IgD-negative memory B cell (primary cell): Measurements from ENCODE around the gene SPPL2C. TPM values are rescaled to one million over a fixed set of nuclear protein-coding genes. Genes with fewer than 3 reads are reported as not detected.

Experiments
- H3K27ac Mint-ChIP-seq, 3 donors: one replicate each; pipeline ENCODE4 v1.8.0; 2020 to 2022; ENCODE audit warnings: mild to moderate bottlenecking in 3 of 3, mixed read lengths in 3 of 3, moderate library complexity in 1 of 3
- H3K27me3 Mint-ChIP-seq: one replicate; pipeline ENCODE4 v1.8.0; 2021; ENCODE audit warnings: mixed read lengths
- H3K36me3 Mint-ChIP-seq: one replicate; pipeline ENCODE4 v1.8.0; 2020; ENCODE audit warnings: mild to moderate bottlenecking, mixed read lengths
- H3K4me1 Mint-ChIP-seq, 3 donors: one replicate each; pipeline ENCODE4 v1.8.0; 2020 to 2022; ENCODE audit warnings: mixed read lengths in 3 of 3, mild to moderate bottlenecking in 1 of 3
- H3K4me3 Mint-ChIP-seq, 4 donors: one replicate each; pipeline ENCODE4 v1.8.0; 2020 to 2022; ENCODE audit warnings: mild to moderate bottlenecking in 4 of 4, mixed read lengths in 4 of 4, moderate library complexity in 3 of 4
- H3K9me3 Mint-ChIP-seq, 3 donors: one replicate each; pipeline ENCODE4 v1.8.0; 2020 to 2021; ENCODE audit warnings: mixed read lengths in 3 of 3, mild to moderate bottlenecking in 1 of 3
- polyA plus RNA-seq: library from polyadenylated mRNA; unstranded; fragments of 300-500 nt; fragmentation: Illumina TruSeq; gene quantifications from one replicate; pipeline ENCODE4 v1.2.3, GENCODE V29; 2021

The SPPL2C gene
- polyA plus RNA-seq, 1 donor from 2014 or later = not detected

DNA sequence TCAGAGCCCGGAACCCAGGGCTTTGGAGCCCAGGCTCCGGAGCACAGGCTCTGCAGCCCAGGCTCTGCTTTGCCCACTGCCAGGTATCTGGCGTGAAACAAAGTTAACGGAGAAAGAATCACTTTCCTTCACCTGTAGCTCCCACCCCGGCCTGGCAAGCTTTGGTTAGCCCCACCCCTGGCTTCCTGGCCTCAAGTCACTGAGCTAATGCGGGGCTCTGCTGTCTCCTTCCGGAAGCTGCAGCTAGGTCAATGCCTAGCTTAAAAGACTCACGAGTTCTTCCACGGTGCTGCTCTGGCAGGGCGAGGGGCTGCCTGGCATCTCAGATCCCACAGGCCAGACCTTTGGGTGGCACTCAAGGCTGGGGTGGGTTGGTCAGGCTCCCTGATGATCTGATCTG is 21.1 kb upstream of the SPPL2C start:
- Mint-ChIP-seq H3K4me3 (no peak overlapping the region), H3K4me1 (no peaks in the 10 kb centered on the region), H3K9me3 (no peaks in the 10 kb centered on the region), H3K27me3 (peaks cover 3% of the 10 kb centered on the region), H3K27ac (no peak overlapping the region), H3K36me3 (no peaks in the 10 kb centered on the region)

- Mint-ChIP-seq H3K27me3 (peaks cover 3% of the 10 kb centered on the region), H3K4me1 (no peaks in the 10 kb centered on the region), H3K36me3 (no peaks in the 10 kb centered on the region)
These were observed 20.2 kb upstream of the SPPL2C start for GRCh38 chr17:45824475-45824874.

DNA sequence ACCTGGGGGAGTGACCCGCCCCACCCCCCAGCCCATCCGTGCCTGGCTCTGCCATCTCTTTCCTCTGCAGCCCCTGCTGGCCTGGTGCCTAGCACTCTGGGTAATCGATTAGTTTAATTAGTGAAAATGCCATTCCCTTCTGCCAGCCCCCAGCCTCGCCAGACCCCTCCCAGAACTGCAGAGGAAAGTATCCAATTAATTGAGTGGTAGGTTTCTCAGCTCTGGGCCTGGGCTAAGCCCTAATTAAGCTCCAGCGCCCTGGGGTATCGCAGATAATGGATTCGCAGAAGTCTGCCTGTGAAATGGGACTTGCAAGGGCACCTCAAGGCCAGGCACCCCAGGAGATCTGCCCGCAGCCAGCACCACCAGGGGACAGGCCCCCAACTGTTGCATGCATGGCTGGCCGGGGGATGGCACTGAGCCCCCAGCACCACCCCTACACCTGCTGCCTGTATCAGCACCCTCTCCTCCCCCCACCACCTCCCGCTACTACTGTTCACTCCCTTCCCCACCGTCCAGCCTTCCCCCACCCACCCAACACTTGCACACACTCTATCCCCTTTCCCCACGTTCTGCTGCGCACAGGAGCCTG is 19.7 kb upstream of the SPPL2C start:
- no peak overlapping the region for H3K4me3 Mint-ChIP-seq

More at GRCh38 chr17:45824475-45824874, 20.2 kb upstream of the SPPL2C start:
- Mint-ChIP-seq H3K9me3 (no peaks in the 10 kb centered on the region), H3K27ac (no peak overlapping the region), H3K4me3 (no peak overlapping the region)

DNA sequence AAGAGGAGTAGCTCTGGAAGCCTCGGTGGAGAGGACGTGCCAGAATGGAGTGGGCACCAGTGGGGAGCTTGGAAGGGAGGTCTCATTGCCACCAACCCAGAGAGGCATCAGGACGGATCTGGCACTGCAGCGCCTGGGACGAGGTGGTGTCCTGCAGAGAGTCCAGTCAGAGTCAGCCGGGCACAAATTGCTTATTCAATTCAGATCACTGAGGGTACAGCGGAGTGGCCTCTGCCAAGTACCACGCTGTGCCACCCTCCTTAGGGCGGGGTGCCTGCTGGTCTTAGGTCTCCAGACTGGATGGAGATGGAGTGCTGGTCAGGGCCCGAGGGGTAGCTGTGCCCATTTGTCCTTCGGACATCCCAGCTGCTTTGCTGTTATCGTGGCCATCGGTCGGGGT is 18.9 kb upstream of the SPPL2C start:
- H3K4me3 Mint-ChIP-seq = no peak overlapping the region

More for the DNA sequence above, 19.7 kb upstream of the SPPL2C start:
- Mint-ChIP-seq H3K9me3 (no peaks in the 10 kb centered on the region), H3K27me3 (peaks cover 3% of the 10 kb centered on the region), H3K27ac (no peak overlapping the region), H3K4me1 (no peaks in the 10 kb centered on the region), H3K36me3 (no peaks in the 10 kb centered on the region)

GRCh38 chr17:45826919-45827588 is 17.6 kb upstream of the SPPL2C start:
- Mint-ChIP-seq H3K27ac (no peak overlapping the region), H3K4me3 (no peak overlapping the region), H3K9me3 (no peaks in the 10 kb centered on the region), H3K27me3 (peaks cover 7% of the 10 kb centered on the region), H3K4me1 (no peaks in the 10 kb centered on the region), H3K36me3 (no peaks in the 10 kb centered on the region)

More for the DNA sequence above, 18.9 kb upstream of the SPPL2C start:
- Mint-ChIP-seq H3K27ac (no peak overlapping the region), H3K27me3 (peaks cover 3% of the 10 kb centered on the region), H3K36me3 (no peaks in the 10 kb centered on the region), H3K4me1 (no peaks in the 10 kb centered on the region), H3K9me3 (no peaks in the 10 kb centered on the region)

- Mint-ChIP-seq H3K9me3 (no peaks in the 10 kb centered on the region), H3K27me3 (peaks cover 10% of the 10 kb centered on the region), H3K4me3 (no peak overlapping the region), H3K27ac (no peak overlapping the region), H3K4me1 (no peaks in the 10 kb centered on the region), H3K36me3 (no peaks in the 10 kb centered on the region)
These were observed 16.5 kb upstream of the SPPL2C start for GRCh38 chr17:45828171-45828570.

DNA sequence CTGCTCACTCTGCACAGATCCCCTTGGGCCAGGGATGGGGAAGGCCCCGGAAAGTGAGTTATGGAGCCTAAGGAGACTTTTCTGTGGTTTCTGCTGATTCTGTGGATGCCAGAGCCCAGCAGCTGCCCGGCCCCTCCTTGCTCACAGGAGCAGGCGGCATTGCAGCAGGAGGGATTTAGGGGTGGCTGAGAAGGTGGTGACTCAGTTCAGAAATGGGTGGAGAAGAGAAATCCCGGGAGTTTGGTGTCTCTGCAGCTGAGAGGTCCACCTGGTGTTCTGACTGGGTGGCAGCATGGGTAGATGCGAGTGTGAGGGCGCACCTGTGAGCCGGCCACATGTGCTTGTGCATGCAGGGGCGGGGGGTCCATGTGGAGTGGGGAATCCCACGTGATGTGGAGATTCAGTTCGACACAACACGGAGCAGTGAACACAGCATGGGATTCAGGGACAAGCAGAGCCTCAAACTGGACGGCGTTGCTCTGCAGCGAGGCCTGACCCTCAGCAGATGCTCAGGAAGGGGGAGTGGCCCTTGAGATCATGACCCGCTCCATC is 16.0 kb upstream of the SPPL2C start:
- peaks cover 10% of the 10 kb centered on the region for H3K27me3 Mint-ChIP-seq
- H3K9me3 Mint-ChIP-seq = no peaks in the 10 kb centered on the region
- no peak overlapping the region for H3K27ac Mint-ChIP-seq
- no peaks in the 10 kb centered on the region for H3K36me3 Mint-ChIP-seq
- H3K4me3 Mint-ChIP-seq = no peak overlapping the region
- H3K4me1 Mint-ChIP-seq = no peaks in the 10 kb centered on the region

- no peak overlapping the region for H3K4me3 Mint-ChIP-seq
- H3K9me3 Mint-ChIP-seq = no peaks in the 10 kb centered on the region
- peaks cover 6% of the 10 kb centered on the region for H3K27me3 Mint-ChIP-seq
- no peaks in the 10 kb centered on the region for H3K4me1 Mint-ChIP-seq
- H3K27ac Mint-ChIP-seq = no peak overlapping the region
- no peaks in the 10 kb centered on the region for H3K36me3 Mint-ChIP-seq
These were observed 10.8 kb upstream of the SPPL2C start for GRCh38 chr17:45833920-45834319.

DNA sequence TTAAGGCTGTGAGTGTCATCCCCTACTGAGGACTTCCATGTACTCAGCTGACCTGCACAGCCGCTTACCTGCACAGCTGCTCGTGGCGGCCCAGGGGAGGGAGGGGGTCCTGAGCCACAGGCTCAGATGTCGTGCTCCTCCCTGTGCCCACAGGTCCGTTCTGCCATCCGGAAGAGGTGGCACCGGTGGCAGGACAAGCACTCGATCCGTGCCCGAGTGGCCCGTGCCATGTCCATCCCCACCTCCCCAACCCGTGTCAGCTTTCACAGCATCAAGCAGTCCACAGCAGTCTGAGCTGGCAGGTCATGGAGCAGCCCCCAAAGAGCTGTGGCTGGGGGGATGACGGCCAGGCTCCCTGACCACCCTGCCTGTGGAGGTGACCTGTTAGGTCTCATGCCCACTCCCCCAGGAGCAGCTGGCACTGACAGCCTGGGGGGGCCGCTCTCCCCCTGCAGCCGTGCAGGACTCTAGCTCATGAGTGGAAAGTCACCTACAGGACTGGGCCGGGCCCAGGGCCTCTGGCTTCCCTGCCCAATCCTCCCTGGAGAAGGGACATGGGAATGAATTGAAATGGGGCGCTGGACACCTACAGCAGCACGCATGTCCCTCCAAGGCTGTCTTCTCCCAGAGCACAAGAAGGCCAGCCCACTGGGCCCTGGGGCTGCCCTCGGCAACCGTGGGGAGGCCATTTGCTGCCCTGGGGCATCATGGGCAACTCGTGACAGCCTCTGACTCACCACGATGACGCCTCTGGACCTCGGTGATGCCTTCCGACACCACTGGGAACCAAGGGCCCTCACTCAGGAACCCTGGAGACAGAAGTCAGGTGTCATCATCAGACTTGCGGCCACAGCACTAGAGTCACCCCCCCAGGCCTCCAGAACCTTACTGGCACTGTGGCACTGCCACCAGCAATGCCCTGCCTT is 9.9 kb upstream of the SPPL2C start:
- peaks cover 9% of the 10 kb centered on the region for H3K27me3 Mint-ChIP-seq
- H3K4me3 Mint-ChIP-seq = no peak overlapping the region
- H3K9me3 Mint-ChIP-seq = no peaks in the 10 kb centered on the region
- no peaks in the 10 kb centered on the region for H3K4me1 Mint-ChIP-seq
- no peaks in the 10 kb centered on the region for H3K36me3 Mint-ChIP-seq
- no peak overlapping the region for H3K27ac Mint-ChIP-seq

- H3K36me3 Mint-ChIP-seq = no peaks in the 10 kb centered on the region
- H3K9me3 Mint-ChIP-seq = no peaks in the 10 kb centered on the region
- no peak overlapping the region for H3K4me3 Mint-ChIP-seq
- no peak overlapping the region for H3K27ac Mint-ChIP-seq
- peaks cover 9% of the 10 kb centered on the region for H3K27me3 Mint-ChIP-seq
- H3K4me1 Mint-ChIP-seq = no peaks in the 10 kb centered on the region
These were observed 9.2 kb upstream of the SPPL2C start for GRCh38 chr17:45835481-45835880.

GRCh38 chr17:45836047-45837044 is 8.3 kb upstream of the SPPL2C start:
- no peaks in the 10 kb centered on the region for H3K4me1 Mint-ChIP-seq
- no peaks in the 10 kb centered on the region for H3K9me3 Mint-ChIP-seq
- H3K36me3 Mint-ChIP-seq = no peaks in the 10 kb centered on the region
- H3K27me3 Mint-ChIP-seq = peaks cover 9% of the 10 kb centered on the region
- H3K4me3 Mint-ChIP-seq = no peak overlapping the region
- no peak overlapping the region for H3K27ac Mint-ChIP-seq

- H3K27me3 Mint-ChIP-seq = peaks cover 5% of the 10 kb centered on the region
- no peak overlapping the region for H3K27ac Mint-ChIP-seq
- H3K4me3 Mint-ChIP-seq = no peak overlapping the region
- no peaks in the 10 kb centered on the region for H3K36me3 Mint-ChIP-seq
- H3K4me1 Mint-ChIP-seq = no peaks in the 10 kb centered on the region
- H3K9me3 Mint-ChIP-seq = no peaks in the 10 kb centered on the region
These were observed 7.5 kb upstream of the SPPL2C start for GRCh38 chr17:45837187-45837586.

GRCh38 chr17:45837603-45838002 is 7.1 kb upstream of the SPPL2C start:
- Mint-ChIP-seq H3K4me1 (no peaks in the 10 kb centered on the region), H3K27me3 (peaks cover 3% of the 10 kb centered on the region), H3K36me3 (no peaks in the 10 kb centered on the region), H3K4me3 (no peak overlapping the region), H3K27ac (no peak overlapping the region), H3K9me3 (no peaks in the 10 kb centered on the region)

GRCh38 chr17:45838751-45839295 is 5.9 kb upstream of the SPPL2C start:
- H3K36me3 Mint-ChIP-seq = no peaks in the 10 kb centered on the region
- no peak overlapping the region for H3K4me3 Mint-ChIP-seq
- no peaks in the 10 kb centered on the region for H3K9me3 Mint-ChIP-seq
- no peak overlapping the region for H3K27ac Mint-ChIP-seq
- H3K4me1 Mint-ChIP-seq = no peaks in the 10 kb centered on the region
- H3K27me3 Mint-ChIP-seq = peaks cover 3% of the 10 kb centered on the region
